ENCODE measurements around the gene NBEA.

- TF ChIP-seq, protein P1, sequence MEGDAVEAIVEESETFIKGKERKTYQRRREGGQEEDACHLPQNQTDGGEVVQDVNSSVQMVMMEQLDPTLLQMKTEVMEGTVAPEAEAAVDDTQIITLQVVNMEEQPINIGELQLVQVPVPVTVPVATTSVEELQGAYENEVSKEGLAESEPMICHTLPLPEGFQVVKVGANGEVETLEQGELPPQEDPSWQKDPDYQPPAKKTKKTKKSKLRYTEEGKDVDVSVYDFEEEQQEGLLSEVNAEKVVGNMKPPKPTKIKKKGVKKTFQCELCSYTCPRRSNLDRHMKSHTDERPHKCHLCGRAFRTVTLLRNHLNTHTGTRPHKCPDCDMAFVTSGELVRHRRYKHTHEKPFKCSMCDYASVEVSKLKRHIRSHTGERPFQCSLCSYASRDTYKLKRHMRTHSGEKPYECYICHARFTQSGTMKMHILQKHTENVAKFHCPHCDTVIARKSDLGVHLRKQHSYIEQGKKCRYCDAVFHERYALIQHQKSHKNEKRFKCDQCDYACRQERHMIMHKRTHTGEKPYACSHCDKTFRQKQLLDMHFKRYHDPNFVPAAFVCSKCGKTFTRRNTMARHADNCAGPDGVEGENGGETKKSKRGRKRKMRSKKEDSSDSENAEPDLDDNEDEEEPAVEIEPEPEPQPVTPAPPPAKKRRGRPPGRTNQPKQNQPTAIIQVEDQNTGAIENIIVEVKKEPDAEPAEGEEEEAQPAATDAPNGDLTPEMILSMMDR (IDR thresholded peaks at IDR 0.05; ENCODE audit: insufficient read depth, low read length), result no peak
- TF ChIP-seq POLR2AphosphoS5 (IDR thresholded peaks at IDR 0.05; ENCODE audit: low read depth) (no peak), SPI1 (IDR thresholded peaks at IDR 0.05; ENCODE audit: borderline replicate concordance, low read depth) (no peak), GABPA (IDR thresholded peaks at IDR 0.05; ENCODE audit: low read depth) (no peak)
Observed at GRCh38 chr13:35190241-35190640, 248.2 kb downstream of the NBEA start.
